Femur (tissue), 1 donor: Measurements from ENCODE around the gene FAM163A.
A peak's percentile ranks its signal among the peaks of the same experiment; 100 is the strongest.
"Not testable (repeated sequence)": the region's sequence is repeated elsewhere in the genome, so short reads cannot be mapped to it uniquely, and the experiment has no call there.

Experiments used
- DNase-seq: peaks from one replicate; pipeline ENCODE4 v3.0.0-alpha.2; 2017

Gene FAM163A

DNA sequence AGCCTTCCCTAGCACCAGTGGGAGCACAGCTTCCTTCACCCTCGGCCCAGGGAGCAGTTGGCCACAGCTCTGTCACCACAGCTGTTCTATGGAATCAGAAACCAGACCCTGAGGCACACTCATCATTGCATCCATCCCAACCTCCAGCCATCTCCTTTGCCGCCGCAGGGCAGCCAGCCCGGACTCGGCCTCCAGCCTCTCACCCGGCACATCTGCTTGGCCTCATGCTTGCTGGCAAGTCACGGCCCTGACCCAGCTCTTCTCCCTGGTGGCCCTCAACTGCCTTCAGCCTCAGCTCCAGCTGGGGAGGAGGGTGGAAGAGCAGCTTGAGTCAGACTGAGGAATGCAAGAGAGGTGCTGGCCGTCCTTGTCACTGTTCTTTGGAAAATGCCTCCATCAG, 74.7 kb downstream of the FAM163A start:
- peak; percentile 60 for DNase-seq

DNA sequence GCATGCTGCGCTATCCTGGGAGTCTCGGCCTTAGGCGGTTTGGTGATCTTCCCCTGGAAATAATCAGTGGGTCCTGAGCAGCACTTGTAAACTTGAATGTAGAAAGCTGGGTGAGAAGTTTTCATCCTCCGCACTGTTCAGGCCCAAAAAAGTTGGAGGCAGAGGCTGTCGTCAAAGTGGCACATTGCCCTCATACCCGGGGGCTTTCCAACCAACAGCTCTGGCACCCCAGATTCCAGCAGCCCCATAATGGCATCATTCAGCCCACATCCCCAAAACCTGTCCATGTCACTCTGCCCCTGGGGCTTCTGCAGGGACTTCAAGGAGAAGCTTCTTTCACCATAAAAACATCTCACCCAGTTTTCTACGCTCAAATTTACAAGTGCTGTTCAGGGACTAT, 75.2 kb downstream of the FAM163A start:
- DNase-seq = no peak

DNA sequence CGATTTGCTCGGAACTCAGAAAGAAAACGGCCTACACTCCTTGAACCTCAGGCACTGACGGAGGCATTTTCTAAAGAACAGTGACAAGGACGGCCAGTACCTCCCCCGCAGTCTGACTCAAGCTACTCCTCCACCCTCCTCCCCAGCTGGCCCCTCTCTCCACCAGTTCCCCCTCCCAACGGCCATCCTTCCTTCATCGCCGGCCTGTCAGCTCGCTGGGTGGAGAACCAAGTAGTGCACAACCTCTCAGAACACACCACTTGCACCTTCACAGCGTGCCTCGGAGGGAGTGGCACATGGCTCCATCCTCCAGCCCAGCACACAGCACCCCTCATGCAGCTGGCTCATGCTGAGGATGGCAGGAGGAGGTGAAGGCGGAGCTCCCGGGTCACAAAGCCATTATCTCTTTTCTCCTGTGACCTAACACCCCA, 75.7 kb downstream of the FAM163A start:
- no peak for DNase-seq

DNA sequence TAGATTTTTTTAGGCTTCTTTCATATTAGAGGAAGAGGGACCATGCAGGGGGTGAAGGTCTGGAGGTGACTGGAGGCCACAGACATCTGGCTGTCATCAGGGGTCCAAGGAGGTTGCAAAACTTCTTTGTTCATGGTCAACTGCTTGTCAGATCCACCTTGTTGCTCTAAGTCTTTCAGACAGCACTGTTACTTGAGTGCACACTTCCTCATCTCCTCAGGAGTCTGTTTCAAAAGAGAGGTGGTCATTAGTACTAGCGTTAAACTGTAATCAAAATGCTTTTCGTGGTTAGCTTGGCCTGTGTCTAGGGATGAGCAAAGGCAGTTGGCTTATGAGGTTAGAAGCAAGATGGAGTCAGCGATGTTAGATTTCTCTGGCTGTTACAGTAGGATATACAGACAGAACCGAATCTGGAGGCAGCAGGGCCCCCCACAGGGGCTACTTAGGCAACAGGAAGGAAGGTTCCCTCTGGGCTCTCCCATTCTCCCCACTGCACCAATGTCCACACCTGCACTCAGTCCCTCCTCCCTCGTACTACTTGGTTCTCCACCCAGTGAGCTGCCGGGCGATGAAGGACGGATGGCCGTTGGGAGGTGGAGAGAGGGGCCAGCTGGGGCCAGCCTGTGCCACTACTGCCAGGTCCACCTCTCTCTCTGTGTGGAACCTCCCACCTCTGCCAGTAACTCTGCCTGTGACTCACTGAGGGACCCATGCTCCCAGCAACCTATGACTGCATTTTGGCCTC, 77.3 kb downstream of the FAM163A start:
- no peak for DNase-seq

DNA sequence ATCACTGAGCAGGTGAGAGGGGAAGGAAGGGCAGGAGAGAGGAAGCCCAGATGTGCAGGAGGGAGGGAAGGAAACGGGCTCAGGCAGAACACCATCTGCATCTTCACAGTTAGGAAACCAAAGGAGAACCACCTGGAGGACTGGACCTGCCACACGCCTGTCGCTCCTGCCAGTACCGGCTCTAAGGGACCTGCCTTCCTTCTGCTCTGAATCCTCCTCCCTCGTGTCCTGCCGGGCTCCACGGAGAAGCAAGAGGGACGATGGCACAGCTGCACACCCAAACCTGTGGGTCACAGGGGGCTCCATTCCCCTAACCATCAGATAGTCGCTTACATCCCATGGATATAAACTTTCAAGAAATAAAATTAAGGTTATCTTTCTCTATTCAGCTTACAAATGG, 78.4 kb downstream of the FAM163A start:
- DNase-seq = no peak

DNA sequence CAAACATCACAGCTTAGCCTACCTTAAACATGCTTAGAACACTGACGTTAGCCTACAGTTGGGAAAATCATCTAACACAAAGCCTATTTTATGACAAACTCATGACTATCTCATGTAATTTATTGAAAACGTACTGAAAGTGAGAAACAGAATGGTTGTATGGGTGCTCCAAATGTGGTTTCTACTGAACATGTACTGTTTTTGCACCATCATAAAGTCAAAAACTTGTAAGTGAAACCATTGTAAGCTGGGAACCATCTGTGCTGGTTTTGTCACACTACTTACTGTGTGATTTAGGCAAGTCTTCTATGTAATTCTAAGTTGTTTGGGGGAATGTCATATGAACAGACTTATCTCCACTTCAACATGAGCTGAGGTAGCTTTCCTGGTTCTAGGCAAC, 79.0 kb downstream of the FAM163A start:
- DNase-seq = no peak

DNA sequence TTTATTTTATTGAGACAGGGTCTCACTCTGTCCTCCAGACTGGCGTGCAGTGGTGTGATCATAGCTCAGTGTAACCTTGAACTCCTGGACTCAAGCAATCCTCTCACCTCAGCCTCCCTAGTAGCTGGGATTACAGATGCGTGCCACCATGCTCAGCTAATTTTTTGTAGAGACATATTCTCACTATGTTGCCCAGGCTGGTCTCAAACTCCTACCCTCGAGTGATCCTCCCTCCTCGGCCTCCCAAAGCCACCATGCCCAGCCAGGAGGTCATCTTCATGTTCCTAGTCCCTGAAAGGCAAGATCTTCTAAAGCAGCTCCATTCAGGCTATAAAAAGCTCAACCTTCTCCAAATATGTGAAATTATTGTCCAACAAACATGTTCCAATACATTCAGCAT, 80.6 kb downstream of the FAM163A start:
- no peak for DNase-seq

DNA sequence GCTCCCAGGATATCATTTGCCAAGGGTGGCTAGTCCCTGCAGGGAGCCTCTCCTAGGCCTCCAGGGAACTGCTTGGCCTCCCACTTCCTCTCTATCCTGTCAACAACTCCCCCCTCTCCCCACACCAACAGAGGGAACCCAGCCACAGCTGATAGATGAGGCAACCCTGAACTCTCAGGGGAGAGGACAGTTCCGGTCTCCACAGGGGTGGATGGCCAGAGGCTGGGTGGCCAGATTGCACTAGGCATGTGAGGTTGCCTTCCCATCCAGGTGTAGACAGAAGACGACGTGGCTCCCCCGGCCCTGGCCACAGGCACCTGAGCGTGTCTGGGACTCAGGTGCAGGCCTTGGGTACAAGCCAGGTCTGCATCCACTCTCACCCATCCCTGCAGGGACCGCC, 81.2 kb downstream of the FAM163A start:
- no peak for DNase-seq

DNA sequence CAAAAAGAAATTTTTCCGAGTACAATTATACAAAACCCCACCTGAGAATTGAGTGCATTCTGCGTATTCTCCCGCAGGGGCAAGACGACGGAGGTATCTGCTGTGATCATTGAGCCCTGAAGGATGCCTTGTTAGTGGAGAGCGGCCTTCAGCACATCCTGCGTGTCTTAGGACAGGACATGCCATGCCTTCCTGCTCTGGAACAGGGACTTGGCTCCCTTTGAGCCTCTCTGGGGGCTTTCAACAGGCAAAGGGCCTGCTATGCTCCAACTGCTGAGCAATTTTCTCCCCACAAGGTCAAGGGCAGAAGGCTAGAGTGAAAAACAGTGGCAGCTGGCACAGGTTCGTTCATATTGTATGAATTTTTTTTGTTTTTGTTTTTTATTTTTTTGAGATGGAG, 82.1 kb downstream of the FAM163A start:
- DNase-seq = no peak

DNA sequence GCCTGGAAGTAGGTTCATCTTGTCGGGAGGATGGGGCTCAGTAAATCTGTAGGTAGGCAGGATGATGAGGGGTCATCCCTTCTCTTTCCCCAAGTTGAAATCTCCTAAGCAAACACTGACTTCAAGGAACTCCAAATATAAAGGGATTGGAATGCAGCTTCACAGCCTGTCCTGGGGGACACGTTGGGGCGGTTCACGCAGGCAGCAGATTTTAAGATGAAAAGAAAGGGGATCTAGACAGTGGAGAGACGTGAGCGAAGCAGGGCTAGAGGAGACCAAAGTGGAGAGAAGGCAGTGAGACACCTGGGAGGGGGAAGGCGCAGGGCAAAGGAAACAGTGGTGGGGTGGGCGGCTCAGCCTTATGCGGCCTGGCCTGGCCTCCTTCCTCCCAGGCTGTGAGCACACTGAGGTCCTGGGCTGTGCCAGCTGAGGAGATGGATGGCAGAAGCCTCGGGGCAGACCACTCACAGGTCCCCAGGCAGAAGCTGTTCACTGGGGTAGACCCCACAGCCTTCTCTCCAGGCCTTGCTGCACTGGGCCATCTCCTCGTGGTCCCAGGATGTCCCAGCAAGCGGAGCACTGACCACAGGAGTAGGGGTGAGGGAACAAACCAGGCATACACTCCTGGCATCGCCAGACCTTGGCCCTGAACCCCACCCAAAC, 82.8 kb downstream of the FAM163A start:
- no peak for DNase-seq

DNA sequence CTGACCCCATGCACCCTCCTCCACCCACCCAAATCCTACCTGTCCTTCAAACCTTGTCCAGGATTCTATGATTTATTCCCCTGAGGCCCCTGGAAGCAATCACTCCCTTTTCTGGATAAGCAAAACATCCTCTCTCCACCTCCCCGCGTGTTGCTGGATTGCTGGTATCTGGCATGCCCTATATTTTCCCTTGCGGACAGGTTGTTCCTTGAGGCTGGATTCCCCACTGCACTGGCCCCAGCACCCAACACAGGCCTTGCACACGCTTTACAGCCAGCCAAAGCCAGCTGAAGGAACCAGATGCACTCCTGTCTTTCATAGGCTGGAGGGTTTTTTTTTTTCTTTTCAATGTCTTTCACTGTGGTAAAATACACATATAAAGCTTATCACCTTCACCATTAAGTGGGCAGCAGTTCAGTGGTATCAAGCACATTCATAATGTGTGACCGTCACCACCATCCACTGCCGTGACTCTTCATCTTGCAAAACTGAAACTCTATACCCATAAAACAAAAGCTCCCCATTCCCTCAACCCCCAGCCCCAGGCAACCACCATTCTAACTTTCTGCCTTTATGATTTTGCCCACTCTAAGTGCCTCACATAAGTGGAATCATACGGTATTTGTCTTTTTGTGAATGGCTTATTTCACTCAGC, 83.7 kb downstream of the FAM163A start:
- DNase-seq = no peak

DNA sequence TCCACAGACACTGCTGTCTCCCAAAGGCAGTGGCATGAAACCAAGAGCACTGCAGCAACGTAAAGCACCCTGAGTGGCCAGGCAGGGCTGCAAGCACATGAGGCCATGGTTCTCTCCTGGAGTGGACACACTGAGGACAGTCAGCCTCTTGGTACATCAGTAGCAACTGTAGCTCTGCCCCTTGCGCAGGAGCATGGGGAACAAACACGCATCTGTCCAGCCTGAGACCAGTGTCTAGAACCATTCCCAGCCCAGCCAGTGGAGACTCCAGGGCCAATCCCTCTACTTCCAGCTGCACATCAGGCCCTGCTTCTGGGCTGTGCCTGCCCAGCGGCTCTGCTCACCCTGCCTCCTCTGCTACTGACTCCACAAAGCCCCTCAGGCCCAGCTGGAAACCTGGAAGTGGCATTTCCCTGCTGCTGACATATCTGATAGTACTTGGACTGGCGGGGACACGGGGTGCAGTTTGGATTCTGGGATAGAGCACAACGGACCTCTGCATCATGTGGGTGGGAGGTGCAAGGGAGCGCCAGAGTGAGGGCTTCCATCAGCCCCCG, 85.5 kb downstream of the FAM163A start:
- no peak for DNase-seq

DNA sequence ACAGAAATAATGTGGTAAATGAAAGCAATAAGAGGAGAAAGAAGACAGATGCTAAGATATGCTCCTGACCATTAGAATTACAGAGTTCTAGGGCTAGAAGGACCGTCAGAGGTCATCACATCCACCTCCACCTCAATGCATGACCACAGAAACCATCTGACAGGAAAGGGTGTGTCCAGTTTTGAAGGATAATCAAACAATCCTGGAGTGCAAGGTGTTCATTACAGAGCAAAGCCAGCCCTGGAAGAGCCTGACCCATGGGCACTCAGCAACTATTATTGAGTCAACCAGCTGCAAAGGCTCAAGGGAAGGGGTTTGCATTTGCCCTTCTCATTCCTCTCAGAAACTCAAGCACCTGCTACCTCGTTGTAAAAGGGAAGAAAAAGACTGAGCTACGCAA, 88.1 kb downstream of the FAM163A start:
- DNase-seq = no peak

DNA sequence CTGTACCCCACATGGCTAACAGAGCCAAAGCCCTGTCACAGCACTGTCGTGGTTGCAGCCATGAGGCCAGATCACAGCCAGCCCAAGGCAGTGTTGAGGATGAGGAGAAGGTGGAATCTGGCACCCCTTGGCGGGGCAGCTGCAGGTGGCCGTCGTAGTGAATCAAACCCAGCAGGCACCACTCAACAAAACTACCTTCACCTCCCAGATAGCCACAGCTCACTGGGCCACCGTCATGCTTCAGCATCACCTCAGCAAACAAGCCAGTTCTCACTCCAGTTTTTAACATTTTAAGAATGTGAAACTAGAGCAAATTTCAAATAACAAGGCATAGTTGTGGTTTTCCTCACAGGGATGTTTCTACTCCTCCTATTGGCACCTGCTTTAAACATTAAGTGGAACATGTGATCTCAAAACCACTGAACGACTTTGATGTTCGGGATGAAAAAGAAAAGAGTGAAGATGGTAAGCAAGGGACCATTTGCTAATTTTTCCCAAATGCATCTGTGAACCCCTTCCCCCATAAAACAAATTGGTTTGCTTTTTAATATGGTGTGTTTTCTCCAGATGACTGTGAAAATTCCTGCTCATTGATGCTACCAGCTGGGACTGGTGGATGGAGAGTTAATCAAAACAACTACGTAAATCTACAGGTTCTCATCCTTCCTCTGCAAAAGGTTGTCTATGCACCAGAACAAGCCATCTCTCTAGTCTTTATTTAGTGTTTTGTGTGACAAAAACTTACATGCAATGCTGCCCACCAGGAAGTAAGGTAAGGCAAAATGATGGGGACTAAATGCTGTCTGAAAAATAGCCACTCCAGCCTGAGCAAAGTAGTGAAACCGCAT, 89.0 kb downstream of the FAM163A start:
- no peak for DNase-seq

DNA sequence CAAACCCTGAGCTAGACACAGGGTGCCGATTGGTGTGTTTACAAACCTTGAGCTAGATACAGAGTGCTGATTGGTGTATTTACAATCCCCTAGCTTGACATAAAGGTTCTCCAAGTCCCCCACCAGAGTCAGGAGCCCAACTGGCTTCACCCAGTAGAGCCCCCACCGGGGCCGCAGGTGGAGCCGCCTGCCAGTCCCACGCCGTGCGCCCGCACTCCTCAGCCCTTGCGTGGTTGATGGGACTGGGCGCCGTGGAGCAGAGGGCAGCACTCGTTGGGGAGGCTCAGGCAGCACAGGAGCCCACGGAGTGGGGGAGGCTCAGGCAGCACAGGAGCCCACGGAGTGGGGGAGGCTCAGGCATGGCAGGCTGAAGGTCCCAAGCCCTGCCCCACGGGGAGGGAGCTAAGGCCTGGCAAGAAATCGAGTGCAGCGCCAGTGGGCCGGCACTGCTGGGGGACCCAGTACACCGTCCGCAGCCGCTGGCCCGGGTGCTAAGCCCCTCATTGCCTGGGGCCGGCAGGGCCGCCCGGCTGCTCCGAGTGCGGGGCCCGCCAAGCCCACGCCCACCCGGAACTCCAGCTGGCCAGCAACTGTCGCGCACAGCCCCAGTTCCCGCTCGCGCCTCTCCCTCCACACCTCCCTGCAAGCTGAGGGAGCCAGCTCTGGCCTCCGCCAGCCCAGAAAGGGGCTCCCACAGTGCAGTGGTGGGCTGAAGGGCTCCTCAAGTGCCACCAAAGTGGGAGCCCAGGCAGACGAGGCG, 93.8 kb downstream of the FAM163A start:
- not testable (repeated sequence) for DNase-seq

DNA sequence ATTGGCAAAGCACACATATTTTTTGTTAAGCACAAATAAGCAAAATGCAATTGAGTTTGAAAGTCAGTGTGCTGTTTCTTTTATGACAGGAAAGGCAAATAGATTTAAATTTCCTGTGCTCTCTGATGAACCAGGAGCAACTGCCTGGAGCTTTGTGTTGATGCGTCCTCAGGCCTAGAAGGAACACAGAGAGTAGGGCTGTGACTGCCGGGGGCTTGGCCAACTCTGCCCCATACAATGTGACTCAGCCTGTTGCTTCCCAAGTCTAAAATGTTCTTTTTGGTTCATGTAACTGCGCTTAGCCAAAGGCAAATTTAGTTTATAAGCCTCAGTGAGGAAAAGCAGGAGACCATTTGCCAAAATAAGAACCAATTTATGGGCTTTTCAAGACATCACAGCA, 97.0 kb downstream of the FAM163A start:
- DNase-seq = no peak

DNA sequence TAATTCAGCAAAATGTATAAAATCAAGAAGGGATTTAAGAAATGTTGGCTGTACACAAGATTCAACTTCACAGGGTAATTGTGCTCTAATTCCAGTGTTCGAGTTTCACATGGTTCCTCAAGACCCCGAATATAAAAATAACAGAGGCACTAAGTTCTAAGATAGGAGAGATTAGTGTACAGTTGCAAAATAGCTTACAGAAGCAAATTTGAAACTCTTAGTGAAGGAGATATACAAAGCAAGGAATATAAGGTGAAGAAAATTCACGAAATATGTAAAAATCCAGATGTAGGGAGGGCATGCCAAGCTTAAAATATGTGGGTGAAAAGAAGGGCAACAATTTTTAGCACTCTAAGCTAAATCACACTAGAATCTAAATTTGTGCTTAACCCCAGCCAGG, 105.1 kb downstream of the FAM163A start:
- no peak for DNase-seq

DNA sequence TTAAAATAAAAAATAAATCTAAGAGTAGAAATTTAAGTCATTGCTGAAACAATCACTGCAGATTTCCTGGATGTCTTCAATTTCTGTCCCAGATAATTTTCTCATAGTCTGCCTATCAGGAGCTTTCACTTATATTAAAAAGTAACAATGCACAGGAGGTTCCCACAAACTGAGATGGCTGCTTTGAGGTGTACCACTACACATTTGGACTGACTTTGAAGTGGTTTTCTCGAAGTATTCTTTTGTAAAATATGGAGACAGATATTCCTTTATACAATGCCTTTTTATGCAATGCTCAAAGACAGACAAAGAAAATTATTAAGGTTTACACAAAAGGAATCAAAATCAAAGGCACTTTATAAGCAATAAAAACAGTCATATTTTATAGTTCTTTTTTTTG, 110.0 kb downstream of the FAM163A start:
- no peak for DNase-seq

DNA sequence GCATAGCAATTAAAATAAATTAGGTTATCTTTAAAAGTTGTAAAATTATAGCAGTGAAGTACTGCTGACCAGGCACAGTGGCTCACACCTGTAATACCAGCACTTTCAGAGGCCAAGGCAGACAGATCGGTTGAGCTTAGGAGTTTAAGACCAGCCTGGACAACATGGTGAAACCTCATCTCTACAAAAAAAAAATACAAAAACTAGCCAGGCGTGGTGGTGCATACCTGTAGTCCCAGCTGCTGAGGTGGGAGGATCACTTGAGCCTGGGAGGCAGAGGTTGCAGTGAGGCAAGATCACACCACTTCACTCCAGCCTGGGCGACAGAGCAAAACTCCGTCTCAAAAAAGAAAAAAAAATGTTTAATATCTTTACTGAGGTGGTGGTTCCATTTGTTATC, 112.7 kb downstream of the FAM163A start:
- not testable (repeated sequence) for DNase-seq

DNA sequence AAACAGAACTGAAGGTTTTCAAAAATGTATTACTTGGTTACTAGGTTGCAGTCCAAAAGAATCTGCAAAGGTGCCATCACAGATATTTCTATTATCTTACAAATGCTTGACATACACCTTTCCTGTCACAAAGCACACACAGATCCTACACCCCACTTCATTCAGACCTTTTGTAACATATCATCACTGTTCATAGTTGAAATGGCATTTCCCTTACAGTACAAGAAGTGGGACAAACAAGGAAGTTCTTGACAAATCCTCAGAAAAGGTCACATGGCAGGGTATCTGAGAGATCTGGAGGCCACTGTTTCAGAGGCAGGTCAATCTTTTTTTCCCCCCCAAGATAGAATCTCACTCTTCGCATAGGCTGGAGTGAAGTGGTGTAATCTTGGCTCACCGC, 113.2 kb downstream of the FAM163A start:
- DNase-seq = no peak

DNA sequence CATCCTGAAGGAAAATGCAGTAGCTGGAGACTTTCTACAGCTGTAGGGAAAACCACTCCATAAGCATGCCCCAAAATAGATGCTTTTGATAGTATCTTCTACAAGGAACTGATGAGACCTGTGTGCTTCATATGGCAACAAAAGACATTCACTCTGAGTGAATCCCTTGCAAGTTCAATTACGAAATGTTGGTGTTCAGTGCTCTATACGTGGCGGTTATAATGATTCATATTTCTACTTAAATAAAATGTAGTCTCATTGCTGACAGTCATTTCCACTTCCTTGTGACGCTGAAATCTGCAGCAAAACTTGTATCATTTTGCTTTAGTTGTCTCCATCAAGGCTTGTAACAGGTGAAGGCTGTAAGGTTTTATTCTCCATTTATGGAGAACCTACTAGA, 113.9 kb downstream of the FAM163A start:
- no peak for DNase-seq

DNA sequence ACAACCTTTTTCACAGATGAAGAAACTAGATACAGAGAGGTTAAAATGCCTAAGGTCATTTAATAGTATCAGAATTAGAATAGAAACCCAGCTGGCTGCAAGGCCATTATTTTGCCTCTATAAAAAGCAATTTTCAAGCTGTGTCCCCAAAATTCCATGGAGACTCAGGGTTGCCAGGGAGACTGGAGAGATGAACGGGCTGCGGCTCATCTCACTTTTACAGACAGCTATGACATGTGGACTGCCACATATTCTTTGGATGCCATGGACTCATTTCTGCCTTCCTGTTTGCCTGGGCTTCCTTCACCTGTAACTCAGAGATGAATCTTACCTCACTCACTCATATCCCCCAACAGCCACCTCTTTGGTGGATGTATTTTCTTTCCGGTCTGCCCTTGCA, 117.6 kb downstream of the FAM163A start:
- DNase-seq = no peak
